Right lobe of liver (tissue), 4 donors: ENCODE data around the gene SMC4.

Experiments used
- CTCF ChIP-seq, 4 donors: fragments of 200-600 bp in 3 of 4; fragments of 450-650 bp in 1 of 4; IDR thresholded peaks; one replicate each; pipeline versions ENCODE4 v1.5.1 to v1.8.0; 2016 to 2022; ENCODE audit warnings: antibody characterized with exemption in 4 of 4, mild to moderate bottlenecking in 2 of 4
- POLR2A ChIP-seq: fragments of 450-650 bp; IDR thresholded peaks from one replicate; pipeline ENCODE4 v1.6.1; 2017; ENCODE audit warnings: antibody characterized with exemption, mild to moderate bottlenecking
- donor health status: DM: no; HTN: no; CAD: no.
- donor health status: DM: no; HTN: no; CAD: no.
- donor health status: DM: no; HTN: yes; CAD: no.

GRCh38 chr3:160480931-160481330, 81.5 kb downstream of the SMC4 start:
- TF ChIP-seq CTCF (IDR thresholded peaks at IDR 0.05) (no peak), POLR2A (no peak)
